Measurements from ENCODE around the gene DTWD2. TPM values are rescaled to one million over a fixed set of nuclear protein-coding genes. Genes with fewer than 3 reads are reported as not detected.

The DTWD2 gene
- total RNA-seq, 8 experiments from 2014 or later = 2.7 to 10.5 (median 4.1) TPM

Other genes starting within 250 kb of the DTWD2 start
- 10 to 100 TPM; 15.7 to 43.1 (median 25.8) TPM for gene DMXL1, start 82.5 kb upstream of the DTWD2 start, total RNA-seq

Data from motor neuron (in vitro differentiated cells).